Measurements from ENCODE around the gene KCTD3.

The KCTD3 gene

GRCh38 chr1:215661033-215661432 is 93.9 kb downstream of the KCTD3 start:
- no peak for FAIRE-seq

- no peak for FAIRE-seq
Measured at GRCh38 chr1:215665215-215665614, 98.1 kb downstream of the KCTD3 start.

GRCh38 chr1:215667761-215668160 is 100.7 kb downstream of the KCTD3 start:
- no peak for FAIRE-seq

GRCh38 chr1:215669806-215670491 is 102.8 kb downstream of the KCTD3 start:
- FAIRE-seq, result no peak
